Measurements from ENCODE around the gene ERAS.

DNA sequence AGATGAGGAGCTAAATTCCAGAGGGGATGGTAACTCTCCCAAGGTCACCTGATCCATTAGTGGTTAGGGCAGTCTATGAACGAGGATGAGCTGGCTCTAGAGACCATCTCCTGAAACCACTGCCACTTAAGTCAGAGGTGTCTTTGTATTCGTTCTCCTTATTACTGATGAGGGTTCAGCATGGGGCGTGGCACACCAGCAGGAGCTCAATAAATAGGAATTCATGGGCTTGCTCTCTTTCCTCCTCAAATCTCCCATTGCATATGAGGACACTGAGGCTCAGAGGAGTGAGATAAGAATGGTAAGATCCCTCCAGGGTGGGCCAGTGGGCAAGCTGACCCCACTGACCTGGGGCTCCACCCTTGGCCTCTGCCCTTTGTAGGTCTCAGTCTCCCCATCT lies 41.6 kb upstream of the ERAS start:
- TF ChIP-seq, protein P1, sequence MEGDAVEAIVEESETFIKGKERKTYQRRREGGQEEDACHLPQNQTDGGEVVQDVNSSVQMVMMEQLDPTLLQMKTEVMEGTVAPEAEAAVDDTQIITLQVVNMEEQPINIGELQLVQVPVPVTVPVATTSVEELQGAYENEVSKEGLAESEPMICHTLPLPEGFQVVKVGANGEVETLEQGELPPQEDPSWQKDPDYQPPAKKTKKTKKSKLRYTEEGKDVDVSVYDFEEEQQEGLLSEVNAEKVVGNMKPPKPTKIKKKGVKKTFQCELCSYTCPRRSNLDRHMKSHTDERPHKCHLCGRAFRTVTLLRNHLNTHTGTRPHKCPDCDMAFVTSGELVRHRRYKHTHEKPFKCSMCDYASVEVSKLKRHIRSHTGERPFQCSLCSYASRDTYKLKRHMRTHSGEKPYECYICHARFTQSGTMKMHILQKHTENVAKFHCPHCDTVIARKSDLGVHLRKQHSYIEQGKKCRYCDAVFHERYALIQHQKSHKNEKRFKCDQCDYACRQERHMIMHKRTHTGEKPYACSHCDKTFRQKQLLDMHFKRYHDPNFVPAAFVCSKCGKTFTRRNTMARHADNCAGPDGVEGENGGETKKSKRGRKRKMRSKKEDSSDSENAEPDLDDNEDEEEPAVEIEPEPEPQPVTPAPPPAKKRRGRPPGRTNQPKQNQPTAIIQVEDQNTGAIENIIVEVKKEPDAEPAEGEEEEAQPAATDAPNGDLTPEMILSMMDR (conservative IDR thresholded peaks at IDR 0.05; ENCODE audit: low read length), result no peak
- TF ChIP-seq EZH2phosphoT487 (IDR thresholded peaks at IDR 0.05; ENCODE audit: borderline replicate concordance, low read depth, low read length), result no peak
